GM12878 (cell line): ENCODE results near the gene IVD. TPM values are rescaled to one million over a fixed set of nuclear protein-coding genes. Genes with fewer than 3 reads are reported as not detected.

ENCODE experiments used
- ATAC-seq: fragments of 200-7000 bp; cut with Tn5 transposase; 3 replicates; pipeline ENCODE4 v1.9.1; 2020; ENCODE audit warnings: mild to moderate bottlenecking, moderate library complexity
- BruUV-seq: library from RNA; stranded (reverse); fragments of 400-500 nt; replicated peaks from 2 replicates; lab custom pipeline; 2021; lab: Mats Ljungman, UMichigan
- CTCF ChIA-PET: fragments of 300-600 bp; sonication (Branson Sonifier 250); formaldehyde crosslinking; extraction: SDS; loops from one replicate; lab custom pipeline; 2021; ENCODE audit warnings: inconsistent platforms; lab: Yijun Ruan, JAX
- POLR2A ChIA-PET: fragments of 350-600 bp; formaldehyde crosslinking; extraction: SDS; loops from one replicate; lab custom pipeline; 2021; ENCODE audit warnings: inconsistent platforms; lab: Charles Lee
- RAD21 ChIA-PET: fragments of 300-600 bp; sonication (Branson Sonifier 250); formaldehyde crosslinking; loops from one replicate; lab custom pipeline; 2023; ENCODE audit warnings: antibody characterized with exemption; ENCODE audit not compliant: unreplicated experiment; lab: Charles Lee
- SMC1A ChIA-PET: fragments of 300-600 bp; sonication (Branson Sonifier 250); formaldehyde crosslinking; loops from one replicate; lab custom pipeline; 2023; ENCODE audit not compliant: unreplicated experiment, uncharacterized antibody; lab: Charles Lee
- DNase-seq: peaks from one replicate; pipeline ENCODE4 v3.0.0-alpha.2; 2011; ENCODE audit warnings: low read depth, low spot score
- FAIRE-seq: peaks from 3 replicates; lab custom pipeline; 2011; peaks lifted over from hg19 to GRCh38; lab: Jason Lieb, UNC
- H2AFZ ChIP-seq: 2 replicates; pipeline ENCODE4 v1.6.0; 2011; ENCODE audit warnings: low read depth, low read length, control low read depth; ENCODE audit not compliant: control insufficient read depth
- H3K27ac ChIP-seq: 2 replicates; pipeline ENCODE4 v1.5.1; 2011; ENCODE audit warnings: control low read depth; ENCODE audit not compliant: control insufficient read depth, insufficient read depth
- H3K27me3 ChIP-seq, 2 experiments: replicated peaks in 1 of 2; 2 replicates each; pipeline versions ENCODE4 v1.6.0 to v1.6.1; 2011; ENCODE audit warnings: low read length in 1 of 2; ENCODE audit not compliant: control insufficient read depth in 2 of 2, insufficient read depth in 2 of 2
- H3K36me3 ChIP-seq, 2 experiments: 2 replicates each; pipeline ENCODE4 v1.5.1; 2011; ENCODE audit warnings: low read length in 1 of 2; ENCODE audit not compliant: control insufficient read depth in 2 of 2, insufficient read depth in 2 of 2
- H3K4me1 ChIP-seq: 2 replicates; pipeline ENCODE4 v1.6.1; 2011; ENCODE audit warnings: mild to moderate bottlenecking, low read length, moderate library complexity, mixed read lengths; ENCODE audit not compliant: control insufficient read depth, insufficient read depth
- H3K4me2 ChIP-seq: 2 replicates; pipeline ENCODE4 v1.6.0; 2011; ENCODE audit warnings: control low read depth; ENCODE audit not compliant: control insufficient read depth, insufficient read depth
- H3K4me3 ChIP-seq: fragments of 200-600 bp; sonication (generic); 2 replicates; pipeline ENCODE4 v1.5.1; 2016
- H3K79me2 ChIP-seq: 2 replicates; pipeline ENCODE4 v1.6.0; 2011; ENCODE audit warnings: low read length; ENCODE audit not compliant: control insufficient read depth, insufficient read depth
- H3K9ac ChIP-seq: 2 replicates; pipeline ENCODE4 v1.8.0; 2011; ENCODE audit warnings: low read length, control low read depth, mixed read lengths; ENCODE audit not compliant: control insufficient read depth, insufficient read depth
- H3K9me3 ChIP-seq: replicated peaks from 3 replicates; pipeline ENCODE4 v1.5.1; 2011; ENCODE audit warnings: mild to moderate bottlenecking, low read length; ENCODE audit not compliant: control insufficient read depth, insufficient read depth
- H4K20me1 ChIP-seq: 2 replicates; pipeline ENCODE4 v1.6.0; 2011; ENCODE audit not compliant: control insufficient read depth, insufficient read depth
- EGR1 ChIP-seq, 2 experiments: IDR thresholded peaks; 1 replicate in 1 of 2; 2 replicates in 1 of 2; pipeline ENCODE4 v1.6.1; 2011 to 2012; ENCODE audit warnings: low read depth in 2 of 2, low read length in 2 of 2, borderline replicate concordance in 1 of 2, mild to moderate bottlenecking in 1 of 2, moderate library complexity in 1 of 2
- GATAD2B ChIP-seq: fragments of 450-650 bp; conservative IDR thresholded peaks from 2 replicates; pipeline ENCODE4 v1.6.1; 2017; ENCODE audit warnings: low read depth, mild to moderate bottlenecking, moderate library complexity
- IKZF1 ChIP-seq: fragments of 450-650 bp; conservative IDR thresholded peaks from 2 replicates; pipeline ENCODE4 v1.6.1; 2017; ENCODE audit warnings: antibody characterized with exemption, mild to moderate bottlenecking
- KLF5 ChIP-seq: fragments of 450-650 bp; IDR thresholded peaks from 2 replicates; pipeline ENCODE4 v1.6.1; 2014; ENCODE audit warnings: mild to moderate bottlenecking; ENCODE audit not compliant: partially characterized antibody
- MTA3 ChIP-seq: IDR thresholded peaks from 2 replicates; pipeline ENCODE4 v1.6.1; 2012; ENCODE audit warnings: low read length, inconsistent platforms, borderline replicate concordance
- NKRF ChIP-seq: fragments of 450-650 bp; conservative IDR thresholded peaks from 2 replicates; pipeline ENCODE4 v1.6.1; 2017; ENCODE audit warnings: mild to moderate bottlenecking, moderate library complexity
- POLR2A ChIP-seq: IDR thresholded peaks from 2 replicates; pipeline ENCODE4 v1.6.1; 2011; ENCODE audit warnings: low read depth, mild to moderate bottlenecking, low read length
- POLR2AphosphoS2 ChIP-seq: IDR thresholded peaks from 2 replicates; pipeline ENCODE4 v1.6.1; 2011; ENCODE audit warnings: low read depth, mild to moderate bottlenecking, low read length, improper control_type of control experiment, moderate library complexity
- RFX5 ChIP-seq: IDR thresholded peaks from 2 replicates; pipeline ENCODE4 v1.6.1; 2011; ENCODE audit warnings: low read depth, low read length, improper control_type of control experiment
- SIX5 ChIP-seq: IDR thresholded peaks from 2 replicates; pipeline ENCODE4 v1.6.1; 2011; ENCODE audit warnings: mild to moderate bottlenecking, low read depth, low read length, moderate library complexity; ENCODE audit not compliant: severe bottlenecking
- SMARCA5 ChIP-seq: fragments of 450-650 bp; IDR thresholded peaks from 2 replicates; pipeline ENCODE4 v1.6.1; 2017; ENCODE audit warnings: mild to moderate bottlenecking
- STAT1 ChIP-seq: fragments of 450-650 bp; conservative IDR thresholded peaks from 2 replicates; pipeline ENCODE4 v1.6.1; 2014; ENCODE audit warnings: antibody characterized with exemption, mild to moderate bottlenecking
- SUPT20H ChIP-seq: IDR thresholded peaks from 2 replicates; pipeline ENCODE4 v1.6.1; 2011; ENCODE audit warnings: low read depth, mild to moderate bottlenecking, low read length, moderate library complexity, borderline replicate concordance; ENCODE audit not compliant: control insufficient read depth
- TARDBP ChIP-seq: IDR thresholded peaks from 2 replicates; pipeline ENCODE4 v1.6.1; 2016; ENCODE audit warnings: borderline replicate concordance
- ZBTB33 ChIP-seq: fragments of 450-650 bp; IDR thresholded peaks from 2 replicates; pipeline ENCODE4 v1.6.1; 2017; ENCODE audit warnings: mild to moderate bottlenecking
- ZBTB40 ChIP-seq: fragments of 450-650 bp; IDR thresholded peaks from 2 replicates; pipeline ENCODE4 v1.6.1; 2016; ENCODE audit warnings: mild to moderate bottlenecking, moderate library complexity, borderline replicate concordance
- WGBS: methylation state at CpG from one replicate; pipeline ENCODE4 v1.1.6; 2016; ENCODE audit warnings: low lambda C conversion rate; ENCODE audit not compliant: insufficient replicate concordance, insufficient coverage; ENCODE audit errors: missing lambda C conversion rate; 5-methylcytosine and 5-hydroxymethylcytosine counted together
- in situ Hi-C: fragments of 300-500 bp; cut with MboI; formaldehyde crosslinking; loops from 9 replicates; pipeline ENCODE4 v1.14.3; 2018; ENCODE audit warnings: mixed read lengths
- intact Hi-C: fragments of 100-400 bp; cut with micrococcal nuclease; formaldehyde crosslinking; loops from one replicate; pipeline ENCODE4 v1.14.2; 2022; ENCODE audit not compliant: unreplicated experiment
- polyA plus RNA-seq, 11 experiments: library from polyadenylated mRNA; depleted of rRNA in 4 of 11; unstranded in 6 of 11; stranded (reverse) in 5 of 11; fragments of >200 nt; fragmentation: Nextera tagmentation in 4 of 11; fragmentation: Illumina TruSeq in 1 of 11; extraction: Ambion mirVana in 4 of 11; extraction: Trizol in 1 of 11; gene quantifications; 1 replicate in 1 of 11; 2 replicates in 10 of 11; pipeline versions ENCODE4 v1.2.1 to v1.2.3, GENCODE V29; 2011 to 2016; ENCODE audit warnings: inconsistent platforms in 2 of 11, missing spikeins in 2 of 11, low read depth in 1 of 11
- total RNA-seq, 4 experiments: library from RNA; depleted of rRNA in 3 of 4; stranded (reverse); fragments of >200 nt in 3 of 4; fragmentation: Illumina TruSeq in 1 of 4; extraction: Trizol in 1 of 4; gene quantifications; 2 replicates each; pipeline versions ENCODE4 v1.2.1 to v1.2.3, GENCODE V29; 2013 to 2021

Gene IVD
- total and polyA plus RNA-seq, 10 of the 15 experiments (the other 5 are each of a cell fraction or from before 2014, with no cell fraction given), result 5.3 to 59.8 (median 45.7) TPM

- no peak for TF ChIP-seq ZBTB40
Measured at GRCh38 chr15:40425681-40426080, 20.1 kb downstream of the IVD start (continued).

- no peaks in the 10 kb centered on the region for H4K20me1 ChIP-seq
- ChIA-PET POLR2A (no interaction called here), RAD21 (no interaction called here)
- intact Hi-C loops (no loop called here), in situ Hi-C loops (no loop called here)
- ATAC-seq (no peak), FAIRE-seq (no peak)
- no peaks in the 10 kb centered on the region for H3K9me3 ChIP-seq
- H3K79me2 ChIP-seq, result no peaks in the 10 kb centered on the region
- H3K4me2 ChIP-seq, result no peak overlapping the region
- no peak overlapping the region for H3K27ac ChIP-seq
- no peaks in the 10 kb centered on the region for H3K36me3 ChIP-seq
- no peak overlapping the region for H2AFZ ChIP-seq
- WGBS, result 64% methylated on average over 9 of the region's 9 CpGs
- TF ChIP-seq MTA3, result no peak
- no peak for TF ChIP-seq STAT1
- no peak for TF ChIP-seq POLR2A
- no peak for TF ChIP-seq TARDBP
- no peak for TF ChIP-seq EGR1 (IDR thresholded peaks at IDR 0.05; ENCODE audit: borderline replicate concordance in 1 of 2, low read depth in 2 of 2, low read length in 2 of 2)
- TF ChIP-seq POLR2AphosphoS2, result no peak
- no peak for TF ChIP-seq GATAD2B
- no peak for TF ChIP-seq SIX5
- no peak for TF ChIP-seq KLF5
- TF ChIP-seq IKZF1, result no peak
- no peak for TF ChIP-seq NKRF
- no peak for TF ChIP-seq ZBTB33
- TF ChIP-seq SMARCA5, result no peak
- TF ChIP-seq RFX5, result no peak
- no peak for TF ChIP-seq SUPT20H
- TF ChIP-seq, all 136 proteins: peak for 0
- no peak overlapping the region for H3K4me3 ChIP-seq
- no peaks in the 10 kb centered on the region for H3K4me1 ChIP-seq
- CTCF ChIA-PET, result no interaction called here
- no TSS peak for BruUV-seq
- no peak for DNase-seq
- no peak overlapping the region for H3K9ac ChIP-seq
- SMC1A ChIA-PET, result no interaction called here
- no peaks in the 10 kb centered on the region; a peak in 1 of 4 replicates for H3K27me3 ChIP-seq
Measured at GRCh38 chr15:40427188-40427587, 21.6 kb downstream of the IVD start.
